Lower lobe of right lung (tissue), 2 donors: ENCODE data around the gene GHRL. TPM values are rescaled to one million over a fixed set of nuclear protein-coding genes. Genes with fewer than 3 reads are reported as not detected.

Experiments used
- ATAC-seq, 2 donors: fragments of 200-7000 bp; cut with Tn5 transposase; one replicate each; pipeline ENCODE4 v1.9.1; 2020 to 2022; ENCODE audit warnings: mild to moderate bottlenecking in 2 of 2, moderate library complexity in 2 of 2
- DNase-seq: peaks from one replicate; pipeline ENCODE4 v3.0.0-alpha.2; 2020
- H3K27ac ChIP-seq: fragments of 200-600 bp; one replicate; pipeline ENCODE4 v1.8.0; 2022
- H3K27me3 ChIP-seq: fragments of 200-600 bp; one replicate; pipeline ENCODE4 v1.8.0; 2022; ENCODE audit warnings: low read depth
- H3K36me3 ChIP-seq: fragments of 200-600 bp; one replicate; pipeline ENCODE4 v1.8.0; 2022; ENCODE audit warnings: mild to moderate bottlenecking
- H3K4me1 ChIP-seq: fragments of 200-600 bp; one replicate; pipeline ENCODE4 v1.8.0; 2022
- H3K4me3 ChIP-seq: fragments of 200-600 bp; one replicate; pipeline ENCODE4 v1.8.0; 2022; ENCODE audit warnings: mild to moderate bottlenecking
- H3K9me3 ChIP-seq: fragments of 200-600 bp; one replicate; pipeline ENCODE4 v1.8.0; 2022
- CTCF ChIP-seq: fragments of 200-600 bp; IDR thresholded peaks from one replicate; pipeline ENCODE4 v1.8.0; 2022; ENCODE audit warnings: antibody characterized with exemption, mild to moderate bottlenecking
- intact Hi-C: fragments of 100-400 bp; cut with DNase I; formaldehyde crosslinking; loops from one replicate; pipeline ENCODE4 v1.11.0; 2022
- total RNA-seq: library from RNA; stranded (reverse); fragmentation: NEBNext Ultra II Directional; extraction: Animal tissue kit (Norgen Biotek cat#: 25700); gene quantifications from one replicate; pipeline ENCODE4 v1.2.1, GENCODE V29; 2021
- donor health status: DM: no; HTN: yes; CAD: no; lungs with severe emphysema.

Gene GHRL
- total RNA-seq, 1 donor from 2014 or later, result 2.5 TPM

GRCh38 chr3:10335190-10335738 is 42.5 kb upstream of the GHRL start:
- no peaks in the 10 kb centered on the region for H3K36me3 ChIP-seq
- DNase-seq (no peak), ATAC-seq (no peak)
- no peak overlapping the region for H3K4me3 ChIP-seq
- no peak for TF ChIP-seq CTCF
- intact Hi-C loops, result no loop called here
- H3K27me3 ChIP-seq, result no peaks in the 10 kb centered on the region
- H3K27ac ChIP-seq, result no peak overlapping the region
- no peaks in the 10 kb centered on the region for H3K4me1 ChIP-seq
- no peaks in the 10 kb centered on the region for H3K9me3 ChIP-seq

- Histone ChIP-seq H3K36me3 (no peaks in the 10 kb centered on the region), H3K27ac (no peak overlapping the region), H3K4me1 (no peaks in the 10 kb centered on the region), H3K9me3 (no peaks in the 10 kb centered on the region), H3K27me3 (peaks cover 5% of the 10 kb centered on the region), H3K4me3 (no peak overlapping the region)
- DNase-seq (no peak), ATAC-seq (no peak)
- intact Hi-C loops, result no loop called here
- TF ChIP-seq CTCF, result no peak
Observed at GRCh38 chr3:10334459-10334858, 41.7 kb upstream of the GHRL start.

GRCh38 chr3:10334042-10334441 is 41.3 kb upstream of the GHRL start:
- Histone ChIP-seq H3K9me3 (no peaks in the 10 kb centered on the region), H3K4me1 (no peaks in the 10 kb centered on the region), H3K36me3 (no peaks in the 10 kb centered on the region), H3K27me3 (peaks cover 9% of the 10 kb centered on the region), H3K4me3 (no peak overlapping the region), H3K27ac (no peak overlapping the region)
- DNase-seq (no peak), ATAC-seq (no peak)
- intact Hi-C loops, result no loop called here
- TF ChIP-seq CTCF, result no peak

GRCh38 chr3:10333349-10333650 is 40.6 kb upstream of the GHRL start:
- Histone ChIP-seq H3K27me3 (peaks cover 17% of the 10 kb centered on the region), H3K9me3 (no peaks in the 10 kb centered on the region), H3K36me3 (no peaks in the 10 kb centered on the region), H3K4me1 (no peaks in the 10 kb centered on the region), H3K27ac (no peak overlapping the region), H3K4me3 (no peak overlapping the region)
- ATAC-seq (no peak), DNase-seq (no peak)
- no peak for TF ChIP-seq CTCF
- intact Hi-C loops, result no loop called here

GRCh38 chr3:10332481-10333348 is 40.0 kb upstream of the GHRL start:
- DNase-seq (no peak), ATAC-seq (no peak)
- no peak for TF ChIP-seq CTCF
- Histone ChIP-seq H3K27me3 (peaks cover 18% of the 10 kb centered on the region), H3K36me3 (no peaks in the 10 kb centered on the region), H3K4me3 (no peak overlapping the region), H3K27ac (no peak overlapping the region), H3K4me1 (no peaks in the 10 kb centered on the region), H3K9me3 (no peaks in the 10 kb centered on the region)
- intact Hi-C loops, result no loop called here
